GM18873 (cell line): ENCODE measurements around the gene KRT14.
"Not testable (repeated sequence)": the region's sequence is repeated elsewhere in the genome, so short reads cannot be mapped to it uniquely, and the experiment has no call there.

ENCODE experiments used
- ATAC-seq: cut with Tn5 transposase; IDR thresholded peaks from one replicate; pipeline ENCODE4 v1.9.1; 2021; ENCODE audit warnings: mild to moderate bottlenecking, moderate library complexity, moderate number of reproducible peaks; ENCODE audit not compliant: unreplicated experiment, low FRiP score

The KRT14 gene

DNA sequence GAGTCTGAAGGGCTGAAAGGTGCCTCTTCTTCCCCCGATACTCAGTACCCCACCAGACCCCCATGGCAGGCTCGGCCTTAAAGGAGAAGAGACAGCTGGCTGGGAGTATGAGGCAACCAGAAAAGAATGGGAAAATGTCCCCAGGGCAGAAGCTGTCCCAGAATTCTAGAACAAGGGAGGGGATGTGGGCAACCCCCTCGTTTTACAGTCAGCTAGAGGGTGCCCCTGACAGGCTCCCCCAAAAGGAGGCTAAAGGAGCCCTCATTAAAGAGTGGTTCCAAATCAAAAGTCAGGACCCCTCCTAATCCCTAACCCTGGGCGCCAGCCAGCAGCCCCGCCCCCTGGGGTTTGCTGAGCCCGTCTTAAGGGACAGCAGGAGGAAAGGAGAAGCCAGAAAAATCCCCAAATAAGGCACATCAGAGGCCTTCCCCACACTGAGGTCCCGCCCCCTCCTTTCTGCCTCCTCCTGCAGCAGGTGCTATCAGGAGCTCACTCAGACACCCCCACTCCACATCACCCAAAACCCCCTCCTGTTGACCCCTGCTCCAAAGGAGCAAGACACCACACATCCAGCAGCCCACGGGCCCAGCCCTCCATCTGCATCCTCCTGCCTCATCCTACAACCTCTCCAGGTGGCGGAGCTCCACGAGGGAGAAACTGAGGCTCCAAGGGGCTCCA, 36.6 kb upstream of the KRT14 start:
- ATAC-seq = not testable (repeated sequence)

DNA sequence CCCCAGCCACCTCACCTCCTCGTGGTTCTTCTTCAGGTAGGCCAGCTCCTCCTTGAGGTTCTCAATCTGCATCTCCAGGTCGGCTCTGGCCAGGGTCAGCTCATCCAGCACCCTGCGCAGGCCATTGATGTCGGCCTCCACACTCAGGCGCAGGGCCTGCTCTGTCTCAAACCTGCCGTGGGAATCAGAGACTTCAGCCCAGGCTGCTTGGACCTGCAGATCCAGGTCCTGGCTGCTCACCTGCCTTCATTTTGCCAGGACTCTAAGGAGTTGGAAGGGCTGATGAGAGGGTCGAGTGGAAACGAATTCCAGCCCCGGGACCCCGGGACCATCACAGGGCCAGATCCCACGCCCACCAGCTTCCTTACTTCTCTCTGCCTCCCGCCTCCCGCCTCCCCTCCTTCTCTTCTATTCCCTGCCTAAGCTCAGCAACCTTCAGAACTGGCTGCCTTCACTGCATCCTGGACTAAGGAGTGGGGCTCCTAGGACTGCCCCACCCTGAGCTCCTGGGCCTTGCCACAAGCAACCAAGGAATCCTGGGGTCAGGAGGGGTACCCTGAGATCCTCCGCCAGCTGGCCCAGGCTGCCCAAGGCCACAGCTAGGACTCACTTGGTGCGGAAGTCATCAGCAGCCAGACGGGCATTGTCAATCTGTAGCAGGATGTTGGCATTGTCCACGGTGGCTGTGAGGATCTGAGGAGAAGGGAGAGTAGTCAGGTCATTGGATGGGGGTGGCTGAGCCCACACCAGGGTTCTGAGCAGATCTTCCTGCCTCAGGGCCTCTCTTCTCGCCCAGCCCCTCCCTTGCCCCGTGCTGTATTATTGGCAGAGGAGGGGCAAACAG, 35.9 kb upstream of the KRT14 start:
- ATAC-seq = not testable (repeated sequence)

DNA sequence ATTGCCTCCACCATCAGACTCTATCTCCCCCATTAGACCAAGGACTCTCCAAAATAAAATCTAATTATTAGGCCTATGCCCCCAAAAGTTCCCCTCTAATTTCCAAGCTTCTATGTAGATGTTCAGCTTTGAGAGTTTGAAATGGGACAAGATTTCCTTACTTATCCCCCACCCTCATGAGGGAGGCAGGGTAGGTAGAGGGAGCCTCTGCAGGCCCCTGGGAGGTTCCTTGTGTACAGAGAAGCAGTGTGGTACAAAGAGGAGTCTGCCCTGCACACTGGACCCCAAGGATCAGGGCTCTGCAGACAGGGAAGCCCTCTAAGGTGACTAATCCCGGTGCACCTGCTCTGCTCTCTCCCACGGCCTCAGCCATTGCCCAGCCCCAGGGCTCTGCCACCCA, 35.2 kb upstream of the KRT14 start:
- ATAC-seq = no peak

DNA sequence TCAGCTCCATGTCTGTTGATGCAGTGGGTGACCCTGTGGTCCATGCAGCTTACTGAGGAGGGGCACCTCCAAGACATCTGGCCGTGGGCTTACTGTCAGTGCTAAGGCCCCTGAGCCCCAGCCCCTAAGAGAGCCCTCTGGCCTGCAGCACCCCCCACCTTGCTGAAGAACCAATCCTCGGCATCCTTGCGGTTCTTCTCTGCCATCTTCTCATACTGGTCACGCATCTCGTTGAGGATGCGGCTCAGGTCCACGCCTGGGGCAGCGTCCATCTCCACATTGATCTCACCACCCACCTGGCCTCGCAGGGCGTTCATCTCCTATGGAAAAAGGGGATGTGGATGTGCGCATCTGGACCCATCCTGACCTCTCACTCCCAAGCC, 34.7 kb upstream of the KRT14 start:
- ATAC-seq = not testable (repeated sequence)

DNA sequence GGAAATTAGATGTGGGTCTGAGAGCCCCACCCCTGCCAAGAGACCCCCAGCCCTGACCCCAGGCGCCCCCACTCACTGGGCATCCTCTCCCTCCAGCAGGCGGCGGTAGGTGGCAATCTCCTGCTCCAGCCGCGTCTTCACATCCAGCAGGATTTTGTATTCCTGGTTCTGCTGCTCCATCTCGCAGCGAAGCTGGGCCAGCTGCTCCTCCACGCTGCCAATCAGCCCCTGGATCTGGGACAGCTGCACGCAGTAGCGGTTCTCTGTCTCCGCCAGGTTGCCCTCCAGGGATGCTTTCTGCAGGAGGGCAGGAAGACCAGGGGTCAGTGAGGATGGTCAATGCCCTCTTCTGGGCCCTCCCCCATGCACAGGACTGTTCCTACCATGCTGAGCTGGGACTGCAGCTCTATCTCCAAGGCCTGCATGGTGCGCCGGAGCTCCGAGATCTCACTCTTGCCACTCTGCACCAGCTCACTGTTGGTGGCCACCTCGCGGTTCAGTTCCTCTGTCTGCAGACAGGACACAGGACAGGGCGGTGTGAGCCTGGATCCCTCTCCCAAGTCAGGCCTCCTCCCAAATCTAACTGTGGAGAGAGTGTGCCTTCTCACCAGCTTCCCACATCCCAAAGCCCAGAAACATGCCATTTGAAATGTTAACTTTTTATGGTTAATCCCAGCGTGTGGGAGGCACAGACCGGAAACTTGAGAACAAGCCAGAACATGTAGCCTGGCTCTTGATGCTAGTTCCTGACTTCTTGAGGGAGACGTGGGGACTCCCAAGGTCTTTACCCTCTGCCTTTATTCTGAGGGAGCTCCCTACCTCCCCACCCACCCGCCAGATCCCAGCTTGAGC, 34.1 kb upstream of the KRT14 start:
- no peak for ATAC-seq

DNA sequence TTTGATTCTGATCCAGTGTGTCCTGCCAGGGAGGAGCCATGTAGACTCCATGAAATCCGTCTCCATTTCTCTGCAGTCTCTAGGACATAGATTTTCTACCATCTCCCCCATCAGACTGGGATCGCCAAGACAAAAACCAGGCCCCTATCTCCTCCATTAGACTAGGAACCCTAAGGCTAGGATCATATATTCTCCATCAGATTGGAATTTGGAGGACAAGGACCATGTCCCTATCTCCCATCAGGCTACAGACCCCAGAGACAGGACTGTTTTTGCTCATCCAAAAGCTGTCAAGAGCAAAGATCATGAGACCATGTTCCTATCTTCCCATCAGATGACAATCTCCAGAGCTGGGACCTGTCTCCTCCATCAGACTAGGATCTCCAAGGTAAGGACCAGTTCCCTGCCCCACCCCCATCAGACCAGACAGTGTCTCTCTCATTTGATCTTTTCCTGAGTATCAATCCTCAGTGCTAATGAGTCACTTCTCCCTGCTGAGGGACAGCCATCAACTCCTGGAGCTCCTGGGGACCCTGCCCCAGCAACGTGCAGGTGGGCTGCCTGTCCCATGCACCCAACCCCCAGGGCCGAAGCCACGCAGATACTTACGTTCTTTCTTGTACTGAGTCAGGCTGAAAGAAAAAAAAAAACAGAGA, 33.4 kb upstream of the KRT14 start:
- ATAC-seq = not testable (repeated sequence)

DNA sequence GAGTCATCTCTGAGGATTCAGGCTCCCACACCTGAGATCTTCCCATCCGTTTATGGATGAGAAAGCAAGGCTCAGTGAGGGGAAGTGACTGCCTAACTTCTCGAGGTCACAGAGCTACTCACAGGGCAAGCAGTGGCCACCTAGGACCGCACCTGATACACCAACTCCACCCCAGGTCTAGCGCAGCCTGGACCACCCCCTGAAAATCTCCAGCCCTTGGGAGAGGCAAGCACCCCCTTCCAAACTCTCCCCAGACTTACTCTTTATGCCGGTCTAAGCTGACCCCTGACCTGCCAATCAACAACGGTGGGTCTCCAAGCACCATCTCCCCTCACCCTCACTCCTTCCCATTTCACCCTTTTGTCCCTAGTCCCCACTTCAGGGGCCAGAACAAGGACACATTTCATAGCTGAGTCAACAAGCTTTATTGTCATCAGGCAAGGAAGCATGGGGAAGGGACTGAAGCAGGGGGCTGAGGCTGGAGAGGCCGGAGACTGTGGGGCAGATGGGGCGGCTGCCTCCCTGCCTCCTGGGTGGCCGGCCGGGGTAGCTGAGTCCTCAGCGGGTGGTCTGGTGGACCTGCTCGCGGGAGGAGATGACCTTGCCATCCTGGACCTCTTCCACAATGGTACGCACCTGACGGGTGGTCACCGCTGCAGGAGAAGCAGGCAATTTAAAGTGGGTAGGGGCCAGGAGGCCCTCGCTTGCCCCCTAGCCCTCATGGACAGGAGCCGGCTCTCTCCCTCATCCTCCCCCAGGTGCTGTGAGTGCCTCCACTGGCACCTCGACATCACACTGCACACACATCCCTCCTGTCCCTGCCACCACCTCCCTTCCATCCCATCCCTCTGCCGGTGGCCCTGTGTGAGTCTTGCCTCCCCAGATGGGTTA, 32.6 kb upstream of the KRT14 start:
- ATAC-seq = no peak

DNA sequence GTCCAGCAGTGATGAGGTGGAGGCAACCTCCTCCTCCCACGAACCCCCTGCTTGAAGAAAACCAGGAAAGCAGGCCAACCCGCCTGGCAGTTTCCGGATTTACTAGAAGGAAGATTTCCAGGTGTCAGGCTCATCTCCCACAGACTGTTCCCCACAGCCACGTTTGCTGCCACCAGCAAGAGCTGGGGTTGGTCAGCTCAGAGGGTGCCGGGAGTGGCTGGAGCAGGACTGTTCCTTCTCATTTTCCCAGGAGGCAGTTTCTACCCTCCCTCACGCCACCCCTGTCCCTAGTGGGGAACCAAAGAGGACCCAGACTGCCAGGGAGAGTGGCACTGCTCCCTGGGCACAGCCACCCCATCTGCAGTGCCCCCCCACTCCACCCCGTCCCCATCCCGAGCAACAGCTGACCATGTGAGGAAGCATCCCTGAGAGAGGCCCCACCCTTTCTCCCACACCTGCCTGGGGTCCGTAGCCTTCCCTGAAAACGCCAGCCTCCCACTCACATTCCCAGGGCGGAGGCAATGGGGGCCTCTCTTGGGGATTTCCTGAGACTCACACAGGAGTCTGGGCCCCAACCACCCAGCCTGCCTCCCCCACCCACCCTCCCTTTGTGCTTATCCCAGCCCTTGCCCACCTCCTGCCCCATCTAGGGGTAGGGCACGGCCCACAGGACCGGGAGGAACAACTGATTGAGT, 31.8 kb upstream of the KRT14 start:
- ATAC-seq = no peak

DNA sequence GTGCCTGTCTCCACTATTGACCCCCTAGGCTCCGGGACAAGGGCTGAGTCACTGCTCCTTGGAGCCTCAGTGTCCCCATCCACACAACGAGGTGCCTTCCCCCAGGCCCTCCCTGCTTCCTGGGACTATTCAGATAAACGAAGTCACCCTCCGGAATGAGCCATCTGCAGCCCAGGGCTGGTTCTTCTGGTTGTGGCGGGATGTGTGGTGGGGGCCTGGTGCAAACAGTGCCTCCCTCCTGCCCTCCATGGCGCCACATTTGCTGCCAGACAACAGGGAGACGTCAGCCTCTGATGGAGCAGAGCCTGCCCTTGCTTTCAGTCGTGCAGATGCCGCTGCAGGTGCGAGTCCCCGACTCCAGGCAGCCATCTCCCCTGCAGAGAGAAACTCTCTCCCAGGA, 31.0 kb upstream of the KRT14 start:
- no peak for ATAC-seq

DNA sequence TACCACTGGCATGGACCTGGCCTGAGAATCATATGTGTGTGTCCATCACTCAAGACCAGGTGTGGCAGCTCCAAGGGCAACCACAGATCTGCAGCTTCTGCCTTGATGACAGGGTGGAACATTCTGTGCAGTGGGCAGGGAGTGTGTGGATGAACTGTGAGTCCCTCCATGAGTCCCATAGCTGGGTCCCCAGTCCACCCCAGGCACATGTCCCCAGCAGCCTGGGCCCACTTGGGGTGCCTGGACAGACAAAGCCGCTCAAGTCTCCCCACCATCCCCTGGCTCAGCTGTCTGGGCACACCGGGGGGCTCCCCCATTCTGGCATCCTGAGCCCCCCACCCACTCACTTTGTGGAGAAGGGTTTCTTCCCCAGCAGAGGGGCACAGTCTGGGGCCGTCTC, 30.4 kb upstream of the KRT14 start:
- ATAC-seq = no peak

DNA sequence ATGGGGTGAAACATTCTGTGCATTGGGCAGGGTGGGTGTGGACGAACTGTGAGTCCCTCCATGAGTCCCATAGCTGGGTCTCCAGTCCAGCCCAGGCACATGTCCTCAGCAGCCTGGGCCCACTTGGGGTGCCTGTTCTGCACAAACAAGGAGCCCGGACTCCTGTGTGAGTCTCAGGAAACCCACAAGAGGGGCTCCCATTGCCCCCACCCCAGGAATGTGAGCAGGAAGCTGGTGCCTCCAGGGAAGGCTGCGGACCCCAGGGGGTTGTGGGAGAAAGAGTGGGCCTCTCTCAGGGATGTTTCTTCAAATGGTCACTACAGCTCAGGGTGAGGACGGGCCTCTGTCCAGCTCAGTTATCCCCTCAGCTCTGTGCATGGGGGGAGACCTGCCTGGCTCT, 29.8 kb upstream of the KRT14 start:
- not testable (repeated sequence) for ATAC-seq

DNA sequence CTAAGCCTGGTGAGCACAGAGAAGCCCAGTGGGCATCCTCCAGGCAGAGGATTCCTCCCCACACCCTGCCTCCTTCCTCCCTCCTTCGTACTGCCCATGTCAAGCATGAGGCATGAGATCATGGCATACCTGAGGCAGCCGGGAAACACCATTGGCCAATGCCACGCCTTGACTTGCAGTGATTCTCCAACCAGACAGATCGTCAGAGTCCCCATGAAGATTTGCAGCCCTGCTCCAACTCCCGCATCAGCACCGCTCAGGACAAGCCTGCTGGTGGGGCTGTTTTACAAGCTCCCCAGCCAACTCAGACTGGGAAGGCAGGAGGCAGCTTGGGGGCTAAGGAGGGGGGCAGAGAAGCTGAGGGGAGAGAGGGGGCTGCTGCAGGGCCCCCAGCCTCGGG, 28.8 kb upstream of the KRT14 start:
- no peak for ATAC-seq

DNA sequence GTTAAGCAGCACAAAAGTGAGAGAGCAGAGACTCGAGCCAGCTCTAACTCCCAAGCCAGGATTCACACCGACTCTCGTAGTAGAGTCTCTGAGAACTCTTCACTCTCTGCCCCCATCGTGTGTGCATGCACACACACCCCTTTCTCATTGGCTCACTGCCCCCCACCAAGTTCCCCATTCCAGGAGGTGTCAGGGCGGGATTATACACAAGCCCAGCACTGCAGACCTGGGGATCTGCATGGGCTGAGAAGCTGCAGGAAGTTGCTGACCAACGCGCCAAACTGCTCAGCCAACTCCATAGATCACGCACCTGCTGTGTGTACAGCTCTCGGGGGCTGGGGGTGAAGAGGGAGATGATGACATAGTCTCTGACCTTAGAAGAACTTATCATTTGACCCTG, 28.1 kb upstream of the KRT14 start:
- not testable (repeated sequence) for ATAC-seq

DNA sequence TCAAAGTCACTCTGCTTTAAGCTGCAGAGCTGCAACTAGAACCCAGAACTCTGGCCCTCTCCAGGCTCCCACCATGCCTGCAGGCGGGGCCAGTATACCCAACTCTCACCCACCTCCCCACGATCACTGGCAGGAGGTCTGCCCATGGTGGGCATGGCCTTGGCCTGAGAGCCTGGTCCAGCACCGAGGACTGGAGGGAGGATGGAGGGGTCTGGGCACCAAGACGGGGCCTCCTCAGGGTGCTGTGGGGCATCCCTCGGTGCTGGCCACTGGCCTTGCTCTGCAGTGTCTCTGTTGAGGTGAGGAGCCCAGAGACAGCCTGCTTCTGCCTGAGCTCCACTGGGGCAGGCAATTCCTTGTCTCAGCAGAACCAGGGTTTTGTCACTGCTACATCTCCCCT, 27.4 kb upstream of the KRT14 start:
- no peak for ATAC-seq

DNA sequence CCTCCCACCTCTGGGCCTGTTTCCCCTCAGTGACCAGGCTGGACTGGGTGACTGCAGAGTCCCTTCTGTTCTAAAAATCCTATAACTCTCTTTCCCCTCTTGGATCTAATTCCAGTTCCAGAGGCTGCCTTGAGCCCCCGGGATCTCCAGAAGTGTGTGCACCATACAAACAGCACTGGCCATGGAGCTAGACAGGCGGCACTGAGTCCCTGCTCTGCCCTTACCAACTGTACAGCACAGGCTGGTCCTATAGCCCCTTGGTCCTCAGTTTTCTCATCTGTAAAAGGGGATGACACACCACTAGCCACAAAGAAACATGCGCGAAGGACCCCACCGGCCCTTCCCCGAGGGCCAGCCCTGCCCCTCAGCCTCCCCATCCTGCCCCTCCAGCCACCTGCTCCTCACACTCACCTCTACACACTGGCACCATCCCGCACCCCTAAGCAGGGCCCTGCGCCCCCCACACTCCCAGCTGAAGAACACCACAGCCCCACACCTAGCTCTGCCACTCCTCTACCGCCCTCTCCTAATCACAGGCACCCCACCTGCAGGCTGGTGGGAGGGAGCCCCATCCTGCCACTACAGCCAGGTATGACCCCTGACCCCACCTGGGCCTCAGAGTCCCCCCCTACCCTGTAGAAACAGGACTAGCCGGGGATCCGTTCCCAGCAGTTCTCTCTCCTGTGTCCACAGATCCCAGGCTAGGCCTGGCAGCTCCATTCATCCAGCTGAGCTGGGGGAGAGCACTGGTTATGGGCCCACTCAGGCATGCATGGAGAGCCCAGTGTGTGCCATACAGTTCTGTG, 26.8 kb upstream of the KRT14 start:
- ATAC-seq = no peak

DNA sequence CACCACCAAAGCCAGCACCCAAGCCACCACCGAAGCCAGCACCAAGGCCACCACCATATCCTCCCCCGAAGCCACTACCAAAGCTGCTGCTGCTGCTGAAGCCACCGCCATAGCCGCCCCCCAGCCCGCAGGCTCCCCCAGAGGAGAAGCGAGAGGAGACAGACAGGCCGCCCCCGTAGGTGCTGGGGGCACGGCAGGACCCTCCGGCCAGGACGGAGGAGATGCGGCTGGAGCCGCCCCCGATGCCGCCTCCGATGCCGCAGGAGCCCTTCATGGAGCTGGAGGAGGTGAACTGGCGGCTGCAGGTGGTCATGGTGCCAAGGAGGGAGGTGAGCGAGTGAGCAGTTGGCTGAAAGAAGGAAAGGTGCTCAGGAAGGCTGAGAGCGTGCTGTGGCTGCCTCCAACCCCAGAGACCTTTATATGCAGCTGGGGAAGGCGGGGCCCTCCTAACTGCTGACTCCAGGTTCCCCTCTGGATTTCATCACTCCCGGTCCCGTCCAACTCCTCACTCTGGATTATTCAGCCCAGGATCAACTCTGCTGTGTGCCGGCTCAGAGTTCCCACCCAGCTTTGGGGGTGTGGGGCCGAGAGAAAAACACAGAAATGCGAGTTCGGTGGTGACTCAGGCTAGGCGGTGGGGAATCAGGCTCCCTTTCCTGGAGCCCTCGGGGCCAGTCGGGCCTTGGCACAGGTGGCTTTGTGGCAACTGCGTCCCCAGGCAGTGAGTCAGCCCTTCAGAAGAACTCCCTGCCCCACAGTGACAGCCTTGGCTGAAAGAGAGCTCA, 25.9 kb upstream of the KRT14 start, which contains the start of gene KRT16:
TSS of gene KRT16 (minus strand) at position 392 of the 785 bp plus-strand sequence. CDS start at position 313, 79 bp downstream.
- not testable (repeated sequence) for ATAC-seq

DNA sequence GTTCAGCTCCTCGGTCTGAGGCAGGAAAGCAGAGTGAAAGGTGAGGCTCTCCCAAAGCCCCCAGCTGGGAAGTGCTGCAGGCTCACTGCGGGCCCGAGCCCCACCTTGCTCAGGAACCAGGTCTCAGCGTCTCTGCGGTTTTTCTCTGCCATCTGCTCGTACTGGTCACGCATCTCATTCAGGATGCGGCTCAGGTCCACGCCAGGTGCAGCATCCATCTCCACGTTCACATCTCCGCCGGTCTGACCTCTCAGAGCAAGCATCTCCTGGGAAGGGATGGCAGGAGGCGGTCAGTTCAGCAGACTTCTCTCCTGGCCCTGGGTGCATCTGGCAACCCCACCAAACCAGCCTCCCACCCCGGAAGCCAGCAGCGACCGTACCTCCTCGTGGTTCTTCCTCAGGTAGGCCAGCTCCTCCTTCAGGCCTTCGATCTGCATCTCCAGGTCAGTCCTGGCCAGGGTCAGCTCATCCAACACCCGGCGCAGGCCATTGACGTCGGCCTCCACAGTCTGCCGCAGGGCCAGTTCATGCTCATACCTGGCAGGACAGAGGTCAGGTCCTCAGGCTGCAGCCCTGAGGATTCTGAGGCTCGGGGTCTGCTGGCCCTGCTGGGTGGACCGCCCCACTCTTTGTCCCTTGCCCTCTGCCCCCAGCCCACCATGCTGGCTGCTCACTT, 24.4 kb upstream of the KRT14 start:
- no peak for ATAC-seq
